AG20443 (cell line): ENCODE data around the gene PRIM1.
"Not testable (repeated sequence)": the region's sequence is repeated elsewhere in the genome, so short reads cannot be mapped to it uniquely, and the experiment has no call there.

Experiments
- DNase-seq: peaks from one replicate; pipeline ENCODE4 v3.0.0; 2012; ENCODE audit warnings: low spot score, mixed read lengths

PRIM1 gene

GRCh38 chr12:56716933-56717880 lies 34.9 kb downstream of the PRIM1 start:
- DNase-seq, result no peak

- no peak for DNase-seq
Observed at GRCh38 chr12:56716458-56716857, 35.7 kb downstream of the PRIM1 start.

DNA sequence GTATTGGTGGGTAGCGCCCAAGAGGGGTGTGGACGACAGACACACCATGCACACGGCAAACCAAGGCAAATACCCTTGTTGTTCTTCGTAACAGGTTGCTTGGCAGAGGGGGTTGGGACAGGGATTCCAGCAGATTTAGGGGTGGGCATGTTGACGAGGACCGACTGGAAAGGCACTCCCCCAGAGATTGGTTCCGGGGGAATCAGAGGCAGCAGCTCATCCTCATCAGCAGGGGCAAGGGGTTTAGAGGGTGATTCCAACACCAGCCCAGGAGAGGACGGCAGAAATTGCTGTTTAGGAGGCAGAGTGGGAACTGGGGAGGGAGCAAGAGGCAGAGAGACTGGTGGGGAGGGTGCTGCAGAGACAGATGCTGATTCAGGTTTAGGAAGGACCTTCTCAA lies 36.3 kb downstream of the PRIM1 start:
- DNase-seq, result no peak

DNA sequence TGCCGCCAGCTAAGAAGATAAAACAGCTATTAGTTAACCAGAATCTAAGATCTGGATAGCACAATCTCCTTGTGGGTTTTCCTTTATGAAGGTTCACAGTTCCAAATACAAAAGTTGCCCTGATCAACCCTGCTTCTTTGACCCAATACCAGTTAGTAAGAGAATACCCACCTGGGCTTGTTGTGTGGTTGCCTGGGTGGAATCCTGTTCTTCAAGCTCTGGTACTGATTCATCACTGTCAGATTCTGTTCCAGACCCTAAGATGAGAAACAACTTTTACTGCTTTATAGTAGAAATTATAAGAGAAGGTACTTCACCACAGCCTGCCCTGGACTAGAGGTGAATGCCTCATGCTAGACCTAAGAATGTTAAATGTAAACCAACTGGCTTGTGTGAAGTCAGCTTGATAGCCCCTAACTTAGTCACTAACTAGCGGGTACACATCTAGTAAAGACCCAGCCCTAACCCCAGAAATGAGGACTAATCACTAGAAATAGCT lies 37.6 kb downstream of the PRIM1 start:
- no peak for DNase-seq

DNA sequence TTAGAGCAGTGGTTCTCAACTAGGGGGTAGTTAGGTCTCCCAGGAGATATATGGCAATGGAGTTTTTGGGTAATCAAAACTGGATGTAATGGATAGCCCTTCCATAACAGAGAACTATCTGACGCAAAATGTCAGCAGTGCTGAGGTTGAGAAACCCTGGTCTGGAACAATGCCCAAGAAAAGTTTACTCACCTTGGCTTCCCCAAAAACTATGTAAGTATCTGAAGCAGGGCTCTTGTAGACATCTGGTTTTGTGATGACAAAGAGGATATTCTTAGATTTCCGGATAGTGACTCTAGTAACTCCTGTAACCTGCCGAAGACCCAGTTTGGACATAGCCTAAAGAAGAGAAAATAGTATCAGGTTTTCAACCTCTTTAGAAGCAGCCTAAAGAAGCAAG lies 38.8 kb downstream of the PRIM1 start:
- DNase-seq, result no peak

GRCh38 chr12:56709759-56710376 lies 42.3 kb downstream of the PRIM1 start:
- no peak for DNase-seq

GRCh38 chr12:56704522-56704921 lies 47.6 kb downstream of the PRIM1 start:
- not testable (repeated sequence) for DNase-seq

- DNase-seq, result no peak
Observed at GRCh38 chr12:56699020-56699661, 53.0 kb downstream of the PRIM1 start.

DNA sequence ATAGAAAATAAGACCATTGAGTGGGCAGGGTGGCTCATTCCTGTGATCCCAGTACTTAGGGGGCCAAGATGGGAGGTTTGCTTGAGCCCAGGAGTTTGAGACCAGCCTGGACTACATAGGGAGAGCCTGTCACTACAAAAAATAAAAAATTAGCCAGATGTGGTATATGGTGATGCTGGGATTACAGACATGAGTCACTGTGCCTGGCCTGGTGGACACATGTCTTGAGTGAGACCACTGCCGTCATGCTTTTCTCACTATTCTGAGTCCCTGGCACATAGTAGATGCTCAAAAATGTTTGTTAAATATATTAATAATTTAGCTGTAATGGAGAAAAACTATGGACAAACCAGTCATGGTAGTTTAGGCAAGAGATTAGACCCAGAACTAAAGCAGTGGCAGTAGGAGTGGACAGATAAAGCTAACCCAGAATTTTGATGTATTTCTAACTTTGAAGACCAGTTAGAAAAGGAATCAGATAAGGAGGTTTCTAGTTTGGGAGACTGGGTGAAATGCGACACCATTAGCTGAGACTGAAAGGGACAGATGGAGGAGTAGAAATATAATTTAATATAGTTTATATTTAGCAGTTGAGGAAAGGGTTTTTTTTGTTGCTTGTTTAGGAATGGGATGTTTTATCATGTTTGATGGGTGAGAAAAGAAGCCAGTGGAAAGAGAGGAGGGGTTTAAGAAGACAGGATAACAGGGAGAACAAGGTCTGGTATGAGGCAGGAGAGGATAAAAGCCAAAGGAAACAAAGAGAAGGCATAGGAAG lies 56.6 kb downstream of the PRIM1 start:
- no peak for DNase-seq

DNA sequence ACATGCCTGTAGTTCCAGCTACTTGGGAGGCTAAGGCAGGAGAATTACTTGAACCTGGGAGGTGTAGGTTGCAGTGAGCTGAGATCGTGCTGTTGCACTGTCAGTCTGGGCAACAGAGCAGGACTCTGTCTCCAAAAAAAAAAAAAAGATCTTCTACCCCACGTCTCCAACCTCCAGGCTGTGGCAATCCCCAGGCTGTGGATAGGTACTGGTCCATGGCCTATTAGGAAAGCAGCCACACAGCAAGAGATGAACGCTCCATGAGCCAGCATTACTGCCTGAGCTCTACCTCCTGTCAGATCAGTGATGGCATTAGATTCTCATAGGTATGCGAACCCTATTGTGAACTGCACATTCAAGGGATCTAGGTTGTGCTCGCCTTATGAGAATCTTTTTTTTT lies 58.0 kb downstream of the PRIM1 start:
- DNase-seq, result no peak

DNA sequence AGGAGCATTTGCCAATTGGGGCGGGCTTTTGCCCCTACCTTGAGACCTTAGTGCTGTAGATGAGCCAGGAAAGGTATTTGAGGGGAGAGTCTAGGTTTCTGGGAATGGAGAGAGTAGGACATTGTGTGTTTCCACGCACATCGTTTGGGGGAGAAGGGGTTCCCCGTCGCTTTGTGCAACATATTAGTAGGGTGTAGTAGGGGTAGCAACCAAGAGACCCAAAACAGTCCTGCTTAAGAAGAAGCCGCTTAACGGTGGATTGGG lies 63.3 kb downstream of the PRIM1 start:
- no peak for DNase-seq

DNA sequence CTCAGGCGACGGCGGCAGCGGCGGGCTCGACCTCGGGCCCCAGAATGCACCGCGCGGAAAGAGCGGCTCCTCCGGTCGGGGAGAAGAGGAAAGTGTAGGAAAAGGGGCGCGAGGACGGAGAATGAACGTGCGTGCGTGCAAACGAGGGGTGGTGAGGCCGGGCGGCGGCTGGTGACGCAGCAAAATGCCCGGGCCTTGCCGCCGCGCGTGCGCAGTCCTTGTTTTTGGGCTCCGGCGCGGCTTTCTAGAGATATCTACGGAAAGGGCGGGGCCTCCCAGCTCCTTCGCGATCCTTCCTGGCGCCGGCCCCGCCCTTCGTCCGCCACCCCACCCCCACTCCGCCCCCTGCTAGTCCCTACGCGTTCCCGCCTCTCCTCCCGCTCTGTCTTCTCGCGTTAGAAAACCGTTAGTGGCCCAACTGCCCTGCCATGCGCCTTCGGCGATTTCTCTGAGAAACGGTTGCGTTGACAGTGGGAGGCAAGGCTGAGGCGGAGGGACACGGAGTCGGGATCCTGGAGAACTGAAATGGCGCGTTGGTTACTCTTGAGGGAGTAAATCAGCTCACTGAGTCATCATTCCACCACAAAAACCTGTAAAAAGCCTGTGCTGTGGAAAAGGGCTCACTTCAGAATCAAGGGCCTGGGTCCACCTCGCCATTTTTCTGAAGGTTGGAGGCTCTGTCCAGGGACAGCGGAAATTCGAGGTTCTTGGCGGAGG lies 63.8 kb downstream of the PRIM1 start, which contains the start of gene PTGES3:
PTGES3 (minus strand) TSS at position 156 of the 717 bp plus-strand sequence. CDS start 285 bp downstream, outside the sequence.
- DNase-seq, result peak; percentile 99

DNA sequence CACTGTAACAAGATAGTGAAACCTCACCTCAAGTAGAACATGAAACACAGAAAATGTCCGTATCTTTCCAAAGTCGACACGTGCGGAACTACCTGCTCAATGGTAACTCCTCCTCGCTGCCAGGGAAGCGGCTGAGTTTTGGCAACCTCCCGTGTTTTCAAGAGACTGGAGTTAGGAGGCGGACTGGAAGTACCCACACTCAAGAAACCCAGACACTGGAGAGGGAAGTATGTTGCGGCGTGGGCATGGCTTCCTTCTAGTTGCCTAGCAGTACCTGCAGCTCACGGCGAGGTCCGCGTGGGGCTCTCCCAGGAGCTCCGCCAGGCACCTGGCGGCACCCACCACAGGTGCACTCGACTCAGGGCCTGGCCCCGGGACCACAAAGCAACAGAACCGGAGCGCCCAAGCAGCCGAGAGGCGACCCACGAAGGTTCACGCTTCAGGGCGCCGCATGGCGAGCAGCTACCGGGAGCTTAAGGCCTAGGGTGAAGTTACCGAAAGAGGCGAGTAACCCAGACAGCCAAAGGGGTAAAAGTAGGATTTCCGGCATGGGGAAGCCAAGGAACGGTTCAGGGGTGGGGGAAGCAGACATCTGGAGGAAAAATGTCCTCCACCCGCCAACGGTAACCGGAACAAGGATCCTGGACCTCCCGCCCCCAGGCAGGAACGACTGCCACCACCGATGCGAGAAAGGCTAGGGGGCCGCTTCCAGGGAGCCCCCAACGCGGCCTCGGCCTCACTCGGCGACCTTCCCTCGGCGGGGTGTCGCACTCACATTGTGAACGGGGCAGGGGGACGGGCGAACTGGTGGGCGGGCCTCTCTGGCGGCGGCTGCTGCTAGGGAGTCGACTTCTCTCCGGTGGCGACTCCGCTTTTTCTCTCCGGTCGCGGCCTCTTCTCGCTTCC lies 64.6 kb downstream of the PRIM1 start:
- peak; percentile 11 for DNase-seq

DNA sequence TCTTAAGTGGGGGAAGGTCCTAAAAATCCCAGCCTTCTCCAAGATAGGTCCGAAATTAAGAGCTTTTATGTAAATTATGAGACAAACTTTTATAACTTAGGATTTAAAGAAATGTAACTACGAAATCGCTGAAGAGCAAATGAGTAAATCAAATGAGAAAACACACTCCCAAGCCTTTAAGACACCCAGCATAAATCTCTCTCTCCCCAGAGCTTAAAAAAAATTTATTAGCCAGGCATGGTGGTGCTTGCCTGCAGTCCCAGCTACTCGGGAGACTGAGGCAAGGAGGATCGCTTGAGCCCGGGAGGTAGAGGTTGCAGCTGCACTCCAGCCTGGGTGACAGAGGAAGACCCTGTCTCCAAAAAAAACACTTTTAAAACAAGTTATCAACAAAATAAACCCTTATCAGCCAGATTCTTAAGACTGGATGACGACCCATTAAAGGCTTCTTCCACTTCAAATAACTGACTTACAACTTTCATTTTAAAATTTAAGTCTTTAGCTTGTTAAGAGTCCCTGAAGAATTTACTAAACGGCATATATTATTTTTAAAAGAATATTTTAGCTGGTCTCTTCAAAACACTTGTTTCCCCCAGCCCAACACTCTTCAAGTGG lies 67.3 kb downstream of the PRIM1 start:
- no peak for DNase-seq

GRCh38 chr12:56682323-56682722 lies 69.8 kb downstream of the PRIM1 start:
- no peak for DNase-seq
